Measurements from ENCODE around the gene LDLRAD4.
A peak's percentile ranks its signal among the peaks of the same experiment; 100 is the strongest.

The LDLRAD4 gene

GRCh38 chr18:13366962-13367892 is 148.7 kb downstream of the LDLRAD4 start:
- DNase-seq (ENCODE audit: low read depth in 2 of 2, low spot score in 1 of 2): no peak

DNA sequence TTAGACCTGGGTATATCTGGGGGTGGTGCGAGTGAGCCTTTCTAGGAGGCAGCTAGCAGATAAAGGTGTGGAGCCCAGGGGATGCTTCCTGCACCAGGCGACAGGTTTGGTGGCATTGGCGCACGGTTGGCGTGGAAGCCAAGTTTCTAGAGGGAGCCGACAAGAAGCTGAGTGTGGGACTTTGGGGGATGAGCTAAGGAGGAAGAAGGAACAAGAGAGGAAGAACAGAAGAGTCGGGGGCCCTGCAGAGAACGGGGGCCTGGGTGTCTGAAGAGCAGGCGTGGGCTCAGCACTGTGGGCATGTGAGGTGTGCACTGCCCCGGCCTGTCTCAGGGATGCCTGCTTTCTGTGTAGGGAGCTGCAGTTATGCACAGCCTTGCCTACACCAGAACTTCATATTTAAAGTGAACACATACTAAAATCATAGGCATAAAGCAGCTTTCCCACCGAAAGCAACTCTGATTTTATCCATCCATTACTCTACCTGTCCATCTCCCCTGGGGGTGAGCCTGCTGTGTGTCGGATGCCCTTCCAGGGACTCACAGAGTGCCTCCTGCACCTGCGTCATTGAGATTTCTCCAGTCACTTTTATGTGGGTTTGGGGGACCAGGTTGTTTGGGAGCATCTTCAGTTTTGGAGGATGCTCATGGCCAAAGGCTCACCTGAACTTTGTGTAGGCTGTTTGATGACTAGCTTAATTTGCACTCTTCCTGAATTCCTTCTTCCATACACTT is 149.7 kb downstream of the LDLRAD4 start:
- DNase-seq (ENCODE audit: low read depth in 2 of 2, low spot score in 1 of 2): no peak

- no peak for DNase-seq (ENCODE audit: low read depth in 2 of 2, low spot score in 1 of 2)
These were observed 150.8 kb downstream of the LDLRAD4 start for GRCh38 chr18:13369353-13369752.

GRCh38 chr18:13369756-13370510 is 151.4 kb downstream of the LDLRAD4 start:
- DNase-seq (ENCODE audit: low read depth in 2 of 2, low spot score in 1 of 2): no peak

DNA sequence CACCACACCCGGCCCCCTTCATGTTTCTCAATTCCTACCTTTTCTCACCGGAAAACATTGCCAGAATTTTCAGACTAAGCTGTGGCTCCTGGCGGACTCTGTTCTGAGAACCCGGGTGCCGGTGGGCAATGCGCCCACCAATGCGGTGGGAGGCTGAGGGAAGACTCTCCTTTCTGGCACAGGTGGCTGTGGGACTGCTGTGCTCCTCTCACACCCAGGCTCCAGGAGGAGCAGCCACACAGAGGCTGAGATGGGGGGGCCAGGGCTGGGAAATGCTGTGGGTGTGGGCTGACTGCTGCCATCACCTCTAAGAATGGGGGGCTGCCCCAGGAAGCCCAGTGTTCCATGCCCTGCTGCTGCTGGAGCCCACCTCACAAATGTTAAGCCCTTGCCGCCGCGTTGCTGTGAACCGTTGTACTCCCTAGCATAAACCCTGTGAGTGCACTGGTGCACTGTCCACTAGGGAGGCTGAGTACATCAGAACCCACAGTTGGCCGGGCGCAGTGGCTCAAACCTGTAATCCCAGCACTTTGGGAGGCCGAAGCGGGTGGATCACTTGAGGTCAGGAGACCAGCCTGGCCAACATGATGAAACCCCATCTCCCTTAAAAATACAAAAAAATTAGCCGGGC is 152.6 kb downstream of the LDLRAD4 start:
- DNase-seq (ENCODE audit: low read depth in 2 of 2, low spot score in 1 of 2): no peak

- DNase-seq (ENCODE audit: low read depth in 2 of 2, low spot score in 1 of 2): no peak
These were observed 153.3 kb downstream of the LDLRAD4 start for GRCh38 chr18:13371689-13372418.

DNA sequence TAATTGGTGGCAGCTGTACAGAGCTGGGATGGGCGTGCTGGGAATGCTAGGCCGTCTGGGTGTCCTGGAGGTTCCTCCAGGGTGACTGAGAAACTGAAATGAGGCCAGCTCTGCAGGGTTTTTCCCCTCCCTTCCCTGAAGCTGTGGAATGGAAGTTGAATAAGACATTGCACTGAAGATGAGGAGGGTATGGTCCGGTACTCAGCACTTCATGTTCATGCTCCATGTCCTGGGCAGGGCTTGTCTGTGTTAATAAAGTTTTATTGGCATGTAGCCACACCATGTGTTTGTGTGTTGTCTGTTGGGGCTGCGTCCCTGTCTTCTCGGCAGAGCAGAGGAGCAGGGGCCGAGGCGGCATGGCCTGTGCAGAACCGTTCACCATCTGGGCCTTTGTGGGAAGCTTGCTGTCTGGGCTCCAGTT is 154.0 kb downstream of the LDLRAD4 start:
- no peak for DNase-seq (ENCODE audit: low read depth in 2 of 2, low spot score in 1 of 2)

GRCh38 chr18:13374096-13374467 is 155.5 kb downstream of the LDLRAD4 start:
- DNase-seq (ENCODE audit: low read depth in 2 of 2, low spot score in 1 of 2): no peak

- DNase-seq (ENCODE audit: low read depth in 2 of 2, low spot score in 1 of 2): no peak
These were observed 156.1 kb downstream of the LDLRAD4 start for GRCh38 chr18:13374468-13375301.

- peak; percentile 43 to 51 for DNase-seq (ENCODE audit: low read depth in 2 of 2, low spot score in 1 of 2)
These were observed 157.0 kb downstream of the LDLRAD4 start for GRCh38 chr18:13375302-13376255.

- DNase-seq (ENCODE audit: low read depth in 2 of 2, low spot score in 1 of 2): no peak
These were observed 157.8 kb downstream of the LDLRAD4 start for GRCh38 chr18:13376298-13376840.

DNA sequence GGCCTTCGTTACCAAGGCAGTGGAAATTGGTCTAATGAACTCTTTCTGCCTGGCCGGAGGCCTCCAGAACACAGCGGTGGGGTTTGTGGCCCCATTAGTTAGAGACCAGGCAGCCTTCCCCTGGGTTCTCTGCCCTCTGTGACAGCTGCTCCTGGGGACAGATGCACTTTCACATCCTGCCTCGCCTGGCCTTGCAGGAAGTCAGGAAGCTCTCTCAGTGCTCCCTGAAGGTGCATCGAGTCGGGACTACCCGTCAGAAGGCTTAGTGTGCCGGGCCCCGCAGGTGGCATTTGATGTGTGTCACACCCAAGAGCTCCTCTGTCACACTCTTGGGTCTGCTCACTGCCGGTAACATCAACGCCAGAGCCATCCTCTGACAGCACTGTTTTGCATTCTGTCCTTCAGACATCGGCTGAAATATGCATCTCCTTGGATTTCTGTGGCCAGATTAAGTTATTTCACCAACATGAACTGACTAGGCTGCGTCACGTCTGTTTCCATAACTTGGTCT is 158.3 kb downstream of the LDLRAD4 start:
- DNase-seq (ENCODE audit: low read depth in 2 of 2, low spot score in 1 of 2): peak; percentile 22 to 49

DNA sequence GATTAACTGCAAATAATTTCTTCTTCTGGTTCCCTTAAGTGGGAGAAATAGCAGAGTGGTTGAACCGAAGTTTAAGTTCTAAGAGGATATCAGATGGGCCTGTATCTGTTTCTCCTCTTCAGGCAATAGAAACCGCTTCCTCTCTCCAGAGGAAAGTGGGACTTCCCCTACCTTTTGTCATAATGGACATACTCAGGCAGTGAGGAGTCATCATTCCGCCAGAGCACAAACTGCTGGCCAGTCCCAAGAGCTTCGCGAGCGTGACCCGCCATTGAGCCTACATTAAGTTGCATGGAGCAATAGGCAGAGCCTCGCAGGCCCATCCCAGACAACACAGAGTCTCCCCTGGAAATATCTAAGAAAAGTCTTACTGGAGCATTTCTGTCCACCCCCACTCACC is 158.9 kb downstream of the LDLRAD4 start:
- DNase-seq (ENCODE audit: low read depth in 2 of 2, low spot score in 1 of 2): no peak

- no peak for DNase-seq (ENCODE audit: low read depth in 2 of 2, low spot score in 1 of 2)
These were observed 159.6 kb downstream of the LDLRAD4 start for GRCh38 chr18:13378150-13378549.

DNA sequence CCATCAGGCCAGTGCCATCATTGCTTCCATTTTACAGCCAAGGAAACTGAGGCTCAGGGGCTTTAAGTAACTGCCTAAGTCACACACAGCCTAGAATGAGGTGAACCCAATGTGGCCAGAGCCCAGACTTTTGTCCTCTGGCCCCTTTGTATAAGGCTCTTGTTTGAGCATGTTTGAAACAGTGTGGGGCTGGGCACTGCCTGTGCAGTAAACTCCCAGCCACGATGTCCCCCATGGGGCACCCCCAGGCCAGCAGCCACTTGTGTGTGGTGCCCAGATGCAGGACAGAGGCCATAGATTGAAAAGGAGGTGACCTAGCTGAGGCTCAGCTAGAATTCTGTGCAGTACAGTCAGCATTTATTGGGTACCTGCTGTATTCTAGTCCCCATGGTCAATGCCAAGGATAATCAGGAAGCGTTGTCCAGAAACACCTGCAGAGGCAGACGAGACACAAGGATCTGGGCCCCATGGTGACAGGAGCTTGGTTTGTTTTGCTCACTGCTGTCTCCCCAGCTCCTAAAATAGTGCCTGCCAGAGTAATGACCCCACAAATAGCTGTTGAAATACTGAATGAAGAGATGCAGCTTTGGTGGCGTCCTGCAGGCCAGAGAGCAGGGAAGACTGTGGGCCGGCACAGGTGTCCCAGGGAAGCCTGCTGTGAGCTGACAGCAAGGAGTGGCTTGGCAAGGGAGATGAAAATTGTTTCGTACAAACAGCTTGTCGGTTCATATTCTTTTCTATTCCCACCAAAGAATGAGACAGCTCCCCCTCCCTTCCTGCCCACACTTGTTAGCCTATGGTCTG is 160.7 kb downstream of the LDLRAD4 start:
- no peak for DNase-seq (ENCODE audit: low read depth in 2 of 2, low spot score in 1 of 2)

DNA sequence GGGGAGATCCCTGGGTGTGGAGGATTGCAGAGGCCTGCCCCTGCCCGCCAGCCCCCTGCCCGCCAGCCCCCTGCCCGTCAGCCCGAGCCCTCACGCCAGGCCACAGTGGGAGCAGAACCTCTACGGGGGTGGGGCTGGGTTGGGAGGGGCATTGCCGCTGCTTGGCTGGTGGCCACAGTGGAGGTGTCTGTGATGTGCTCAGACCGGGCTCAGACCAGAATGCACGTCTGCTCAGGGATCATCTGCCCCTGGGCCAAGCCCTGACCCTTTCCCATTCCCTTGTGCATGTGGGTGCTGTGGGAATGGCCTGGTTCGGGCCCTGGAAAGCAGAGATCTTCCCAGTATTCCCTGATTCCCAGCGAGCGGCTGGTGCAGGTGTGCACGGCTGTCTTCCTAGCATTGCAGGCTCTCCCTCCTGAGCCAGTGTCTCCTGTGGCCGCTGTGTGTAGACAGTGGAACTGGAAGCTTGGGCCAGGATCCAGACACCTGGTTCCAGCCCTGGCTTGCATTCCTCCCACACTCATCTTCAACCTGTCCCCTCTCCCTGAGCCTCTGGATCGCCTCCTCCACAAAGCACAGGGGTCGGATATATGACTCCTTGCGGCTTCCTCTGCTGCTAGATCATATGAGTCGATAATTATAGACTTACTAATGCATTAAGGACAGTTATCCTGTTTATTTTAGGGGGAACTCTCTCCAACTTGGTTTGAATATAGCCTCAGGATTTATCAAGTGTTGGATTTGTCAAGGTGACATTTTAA is 161.6 kb downstream of the LDLRAD4 start:
- DNase-seq (ENCODE audit: low read depth in 2 of 2, low spot score in 1 of 2): no peak

All from stimulated activated CD8-positive, alpha-beta memory T cell treated with anti-CD3 and anti-CD28 coated beads, Interleukin-4, amount 100 ng/mL, for 4 hours (primary cell).